HG02588 (cell line): ENCODE measurements around the gene SLC66A2.

ENCODE experiments used
- ATAC-seq: cut with Tn5 transposase; IDR thresholded peaks from one replicate; pipeline ENCODE4 v1.9.1; 2021; ENCODE audit warnings: mild to moderate bottlenecking, moderate library complexity; ENCODE audit not compliant: unreplicated experiment

The SLC66A2 gene

GRCh38 chr18:79938196-79938595 lies 13.3 kb downstream of the SLC66A2 start:
- no peak for ATAC-seq

GRCh38 chr18:79937103-79937860 lies 14.2 kb downstream of the SLC66A2 start:
- no peak for ATAC-seq

- no peak for ATAC-seq
Observed at GRCh38 chr18:79936641-79937040, 14.8 kb downstream of the SLC66A2 start.

- ATAC-seq: no peak
Observed at GRCh38 chr18:79935925-79936324, 15.5 kb downstream of the SLC66A2 start.

GRCh38 chr18:79935499-79935898 lies 16.0 kb downstream of the SLC66A2 start:
- ATAC-seq: no peak

GRCh38 chr18:79935098-79935480 lies 16.4 kb downstream of the SLC66A2 start:
- ATAC-seq: no peak

GRCh38 chr18:79934311-79935097 lies 16.9 kb downstream of the SLC66A2 start:
- ATAC-seq: no peak

- ATAC-seq: no peak
Observed at GRCh38 chr18:79933765-79934164, 17.7 kb downstream of the SLC66A2 start.

GRCh38 chr18:79932907-79933306 lies 18.5 kb downstream of the SLC66A2 start:
- no peak for ATAC-seq

GRCh38 chr18:79931475-79931874 lies 20.0 kb downstream of the SLC66A2 start:
- ATAC-seq: no peak

GRCh38 chr18:79930020-79930642 lies 21.3 kb downstream of the SLC66A2 start:
- ATAC-seq: no peak

GRCh38 chr18:79928563-79928960 lies 22.9 kb downstream of the SLC66A2 start:
- ATAC-seq: no peak

- no peak for ATAC-seq
Observed at GRCh38 chr18:79927607-79928562, 23.6 kb downstream of the SLC66A2 start.

GRCh38 chr18:79926715-79927606 lies 24.5 kb downstream of the SLC66A2 start:
- no peak for ATAC-seq

- no peak for ATAC-seq
Observed at GRCh38 chr18:79926306-79926705, 25.1 kb downstream of the SLC66A2 start.

GRCh38 chr18:79924814-79925731 lies 26.4 kb downstream of the SLC66A2 start:
- no peak for ATAC-seq

- no peak for ATAC-seq
Observed at GRCh38 chr18:79923896-79924585, 27.4 kb downstream of the SLC66A2 start.

- no peak for ATAC-seq
Observed at GRCh38 chr18:79922971-79923411, 28.5 kb downstream of the SLC66A2 start.
